H9 (cell line): Measurements from ENCODE around the gene ADGRG1. TPM values are rescaled to one million over a fixed set of nuclear protein-coding genes. Genes with fewer than 3 reads are reported as not detected.

Source experiments
- DNase-seq: peaks from one replicate; pipeline ENCODE4 v3.0.0-alpha.2; 2017
- H2AFZ ChIP-seq: one replicate; pipeline ENCODE4 v1.6.1; 2013; ENCODE audit warnings: mild to moderate bottlenecking, low read length, control low read depth, moderate library complexity
- H2AK5ac ChIP-seq: 2 replicates; pipeline ENCODE4 v1.6.1; 2013; ENCODE audit warnings: low read length, control low read depth, mixed read lengths; ENCODE audit not compliant: insufficient read length
- H2BK120ac ChIP-seq: one replicate; pipeline ENCODE4 v1.6.1; 2013; ENCODE audit warnings: low read depth, mild to moderate bottlenecking, low read length, control low read depth, inconsistent platforms; ENCODE audit not compliant: poor library complexity, severe bottlenecking
- H2BK12ac ChIP-seq: 2 replicates; pipeline ENCODE4 v1.6.1; 2013; ENCODE audit warnings: low read length, control low read depth, mixed read lengths, low read depth; ENCODE audit not compliant: insufficient read length
- H2BK15ac ChIP-seq: 2 replicates; pipeline ENCODE4 v1.6.1; 2013; ENCODE audit warnings: low read depth, low read length, control low read depth
- H2BK20ac ChIP-seq: one replicate; pipeline ENCODE4 v1.6.1; 2013; ENCODE audit warnings: low read depth, mild to moderate bottlenecking, low read length, control low read depth, inconsistent platforms; ENCODE audit not compliant: poor library complexity, severe bottlenecking
- H2BK5ac ChIP-seq: 2 replicates; pipeline ENCODE4 v1.6.1; 2013; ENCODE audit warnings: low read length, control low read depth, mixed read lengths; ENCODE audit not compliant: insufficient read length
- H3K14ac ChIP-seq: 2 replicates; pipeline ENCODE4 v1.6.1; 2013; ENCODE audit warnings: low read length, control low read depth; ENCODE audit not compliant: insufficient read depth
- H3K18ac ChIP-seq: 2 replicates; pipeline ENCODE4 v1.6.1; 2013; ENCODE audit warnings: low read depth, mild to moderate bottlenecking, mixed read lengths, low read length, control low read depth; ENCODE audit not compliant: insufficient read length
- H3K23ac ChIP-seq: 2 replicates; pipeline ENCODE4 v1.6.1; 2013; ENCODE audit warnings: low read length, control low read depth, mixed read lengths, low read depth; ENCODE audit not compliant: insufficient read length
- H3K23me2 ChIP-seq: 2 replicates; pipeline ENCODE4 v1.6.1; 2013; ENCODE audit warnings: low read depth, mild to moderate bottlenecking, mixed read lengths, low read length, control low read depth; ENCODE audit not compliant: insufficient read length, poor library complexity, severe bottlenecking
- H3K27ac ChIP-seq: 2 replicates; pipeline ENCODE4 v1.5.1; 2013; ENCODE audit warnings: low read length, control low read depth, mixed read lengths, low read depth; ENCODE audit not compliant: insufficient read length
- H3K27me3 ChIP-seq: 2 replicates; pipeline ENCODE4 v1.6.1; 2013; ENCODE audit warnings: low read length, control low read depth, inconsistent platforms; ENCODE audit not compliant: insufficient read depth
- H3K4ac ChIP-seq: 2 replicates; pipeline ENCODE4 v1.6.1; 2013; ENCODE audit warnings: low read depth, mild to moderate bottlenecking, control low read depth, inconsistent platforms, low read length, moderate library complexity
- H3K4me1 ChIP-seq: 2 replicates; pipeline ENCODE4 v1.6.1; 2013; ENCODE audit warnings: low read length, control low read depth, inconsistent platforms; ENCODE audit not compliant: insufficient read depth
- H3K4me2 ChIP-seq: 2 replicates; pipeline ENCODE4 v1.6.1; 2013; ENCODE audit warnings: low read length, control low read depth, mixed read lengths; ENCODE audit not compliant: insufficient read length, insufficient read depth
- H3K56ac ChIP-seq: 2 replicates; pipeline ENCODE4 v1.6.1; 2013; ENCODE audit warnings: low read depth, mild to moderate bottlenecking, mixed read lengths, low read length, control low read depth; ENCODE audit not compliant: insufficient read length
- H3K79me1 ChIP-seq: 2 replicates; pipeline ENCODE4 v1.6.1; 2013; ENCODE audit warnings: low read depth, mild to moderate bottlenecking, moderate library complexity, low read length, control low read depth, inconsistent platforms; ENCODE audit not compliant: insufficient read depth, poor library complexity, severe bottlenecking
- H3K79me2 ChIP-seq: 2 replicates; pipeline ENCODE4 v1.6.1; 2013; ENCODE audit warnings: low read length, control low read depth, inconsistent platforms; ENCODE audit not compliant: insufficient read depth
- H3K9ac ChIP-seq: 2 replicates; pipeline ENCODE4 v1.6.1; 2013; ENCODE audit warnings: low read length, control low read depth, mixed read lengths; ENCODE audit not compliant: insufficient read length; ENCODE audit errors: extremely low read depth
- H3K9me3 ChIP-seq: one replicate; pipeline ENCODE4 v1.6.1; 2013; ENCODE audit warnings: low read depth, low read length, inconsistent platforms; ENCODE audit not compliant: control insufficient read depth
- H3T11ph ChIP-seq: one replicate; pipeline ENCODE4 v1.6.1; 2013; ENCODE audit warnings: mild to moderate bottlenecking, low read length, control low read depth, inconsistent platforms
- H4K20me1 ChIP-seq: one replicate; pipeline ENCODE4 v1.6.1; 2013; ENCODE audit not compliant: control insufficient read depth, insufficient read length, insufficient read depth
- H4K5ac ChIP-seq: 2 replicates; pipeline ENCODE4 v1.6.1; 2013; ENCODE audit warnings: low read depth, mild to moderate bottlenecking, mixed read lengths, low read length, control low read depth; ENCODE audit not compliant: insufficient read length
- H4K8ac ChIP-seq: replicated peaks from 2 replicates; pipeline ENCODE4 v1.6.1; 2013; ENCODE audit warnings: low read length, control low read depth, mixed read lengths, low read depth; ENCODE audit not compliant: insufficient read length
- H4K91ac ChIP-seq: 2 replicates; pipeline ENCODE4 v1.6.1; 2013; ENCODE audit warnings: low read depth, mild to moderate bottlenecking, moderate library complexity, mixed read lengths, low read length, control low read depth; ENCODE audit not compliant: insufficient read length
- H3K27ac Mint-ChIP-seq, 3 experiments: 2 replicates in 2 of 3; 3 replicates in 1 of 3; pipeline ENCODE4 v1.8.0; 2020 to 2021; ENCODE audit warnings: mixed read lengths in 3 of 3, mild to moderate bottlenecking in 1 of 3, moderate library complexity in 1 of 3
- H3K27me3 Mint-ChIP-seq: 2 replicates; pipeline ENCODE4 v1.8.0; 2021; ENCODE audit warnings: low read depth, mild to moderate bottlenecking, moderate library complexity, mixed read lengths
- H3K36me3 Mint-ChIP-seq, 3 experiments: 2 replicates in 2 of 3; 3 replicates in 1 of 3; pipeline ENCODE4 v1.8.0; 2020 to 2021; ENCODE audit warnings: low read depth in 3 of 3, mixed read lengths in 3 of 3; ENCODE audit not compliant: insufficient read depth in 1 of 3
- H3K4me1 Mint-ChIP-seq, 2 experiments: 2 replicates each; pipeline ENCODE4 v1.8.0; 2020; ENCODE audit warnings: mixed read lengths in 2 of 2
- H3K4me3 Mint-ChIP-seq, 2 experiments: 2 replicates in 1 of 2; 3 replicates in 1 of 2; pipeline ENCODE4 v1.8.0; 2020 to 2021; ENCODE audit warnings: mild to moderate bottlenecking in 2 of 2, mixed read lengths in 2 of 2, moderate library complexity in 1 of 2
- H3K9me3 Mint-ChIP-seq, 2 experiments: 2 replicates in 1 of 2; 3 replicates in 1 of 2; pipeline ENCODE4 v1.8.0; 2020; ENCODE audit warnings: mild to moderate bottlenecking in 2 of 2, mixed read lengths in 2 of 2, moderate library complexity in 1 of 2
- CTCF ChIP-seq: fragments of 200-600 bp; sonication (generic); conservative IDR thresholded peaks from 3 replicates; pipeline ENCODE4 v1.8.0; 2021; ENCODE audit warnings: antibody characterized with exemption, mild to moderate bottlenecking
- WGBS: extraction: QIAGEN DNeasy Blood & Tissue Kit; methylation state at CpG from one replicate; pipeline ENCODE4 v1.1.7; 2013; ENCODE audit warnings: missing lambda C conversion rate, low lambda C conversion rate, mixed read lengths; ENCODE audit not compliant: insufficient read length; ENCODE audit errors: extremely low coverage; 5-methylcytosine and 5-hydroxymethylcytosine counted together
- total RNA-seq: library from RNA; stranded (reverse); gene quantifications from 2 replicates; pipeline ENCODE4 v1.2.1, GENCODE V29; 2021

ADGRG1 gene
- total RNA-seq, 1 experiment from 2014 or later = 1.1 TPM

GRCh38 chr16:57686577-57686976 lies 58.1 kb downstream of the ADGRG1 start:
- Histone ChIP-seq H4K8ac (no peak overlapping the region), H3K27me3 (no peaks in the 10 kb centered on the region), H2AK5ac (no peak overlapping the region), H3T11ph (no peak overlapping the region), H4K91ac (no peak overlapping the region), H4K20me1 (no peaks in the 10 kb centered on the region), H4K5ac (no peak overlapping the region), H3K4me2 (no peak overlapping the region), H3K23me2 (no peaks in the 10 kb centered on the region), H2BK20ac (no peak overlapping the region), H2BK5ac (no peak overlapping the region), H3K23ac (no peak overlapping the region), H3K14ac (no peak overlapping the region), H3K79me2 (no peaks in the 10 kb centered on the region), H3K9ac (no peak overlapping the region), H3K4ac (no peak overlapping the region), H3K4me1 (no peaks in the 10 kb centered on the region), H2BK12ac (no peak overlapping the region), H3K79me1 (no peaks in the 10 kb centered on the region), H2BK120ac (no peak overlapping the region), H2BK15ac (no peak overlapping the region), H3K27ac (no peak overlapping the region), H3K18ac (no peak overlapping the region), H3K56ac (no peak overlapping the region), H2AFZ (no peak overlapping the region), H3K9me3 (no peaks in the 10 kb centered on the region)
- peaks cover 6% of the 10 kb centered on the region; the same call in 1 of the 2 replicates for H3K27me3 Mint-ChIP-seq
- no peaks in the 10 kb centered on the region for H3K36me3 Mint-ChIP-seq
- H3K27ac Mint-ChIP-seq = no peak overlapping the region; a peak in 1 of 7 replicates
- TF ChIP-seq CTCF = no peak
- H3K9me3 Mint-ChIP-seq = no peaks in the 10 kb centered on the region
- H3K4me1 Mint-ChIP-seq = peaks cover 3 to 25% of the 10 kb centered on the region in 2 experiments; a peak in 3 of 4 replicates
- H3K4me3 Mint-ChIP-seq = no peak overlapping the region
- WGBS = no CpG with 5 or more reads among the region's 4 CpGs
- no peak for DNase-seq
